HG02798 (cell line): Measurements from ENCODE around the gene GNMT.

Experiments used
- ATAC-seq: cut with Tn5 transposase; IDR thresholded peaks from one replicate; pipeline ENCODE4 v1.9.1; 2021; ENCODE audit warnings: mild to moderate bottlenecking; ENCODE audit not compliant: unreplicated experiment, poor library complexity

The GNMT gene

GRCh38 chr6:43009124-43009523, 48.6 kb downstream of the GNMT start:
- ATAC-seq: no peak

DNA sequence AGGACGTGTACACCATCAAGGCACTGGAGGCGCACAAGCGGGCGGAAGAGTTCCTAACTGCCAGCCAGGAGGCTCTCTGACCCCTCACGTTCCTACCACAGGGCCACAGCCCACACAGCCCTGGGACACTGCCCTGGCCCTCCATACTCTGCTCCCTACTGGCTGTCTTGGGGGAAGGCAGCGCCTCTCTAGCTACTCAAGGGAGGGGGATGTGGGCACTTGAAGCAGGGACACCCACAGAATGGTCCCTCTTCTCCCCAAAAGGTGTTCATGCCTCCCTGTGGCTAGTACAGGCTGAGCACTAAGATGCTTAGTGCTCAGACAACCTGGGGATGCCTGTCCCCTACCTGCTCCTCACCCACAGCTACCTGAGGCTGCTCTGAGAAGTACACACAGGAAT, 50.7 kb downstream of the GNMT start:
- no peak for ATAC-seq

DNA sequence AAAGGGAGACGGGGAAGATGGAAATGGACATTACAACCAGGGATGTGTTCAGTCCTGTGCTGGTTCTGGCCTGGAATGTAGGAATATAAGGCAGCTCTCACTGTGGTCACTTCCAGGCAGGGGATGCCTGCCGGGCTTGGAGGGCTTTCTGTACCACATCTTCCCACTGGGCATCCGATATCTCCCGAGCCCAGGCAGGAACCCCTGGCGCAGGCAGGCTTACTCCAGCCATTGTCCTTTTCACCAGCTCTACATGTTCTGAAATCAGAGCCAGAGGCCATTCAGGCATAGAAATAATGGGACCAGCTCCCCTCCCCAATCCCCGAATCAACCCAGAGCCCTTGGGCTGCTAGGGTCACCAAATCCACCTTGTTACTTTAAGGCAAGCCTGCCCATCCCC, 51.8 kb downstream of the GNMT start:
- no peak for ATAC-seq

GRCh38 chr6:43013097-43013842, 52.7 kb downstream of the GNMT start:
- no peak for ATAC-seq
